Body of pancreas (tissue), 4 donors: ENCODE results near the gene RBCK1.

Experiments
- CTCF ChIP-seq, 7 experiments: fragments of 450-650 bp in 4 of 7; fragments of 200-600 bp in 3 of 7; sonication (generic) in 3 of 7; IDR thresholded peaks; one replicate each; pipeline ENCODE4 v1.5.1; 2016 to 2019; ENCODE audit warnings: antibody characterized with exemption in 7 of 7
- POLR2A ChIP-seq, 3 donors: fragments of 450-650 bp; IDR thresholded peaks; one replicate each; pipeline ENCODE4 v1.6.1; 2016; ENCODE audit warnings: antibody characterized with exemption in 3 of 3, mild to moderate bottlenecking in 2 of 3

GRCh38 chr20:418858-419365 is 10.8 kb downstream of the RBCK1 start:
- TF ChIP-seq CTCF (IDR thresholded peaks at IDR 0.05) (no peak), POLR2A (IDR thresholded peaks at IDR 0.05) (no peak)
